Heart right ventricle (tissue), 16 donors: Measurements from ENCODE around the gene ID2. TPM values are rescaled to one million over a fixed set of nuclear protein-coding genes. Genes with fewer than 3 reads are reported as not detected.

ENCODE experiments used
- ATAC-seq, 8 donors: fragments of 200-7000 bp; cut with Tn5 transposase; one replicate each; pipeline ENCODE4 v1.9.1; 2020; ENCODE audit warnings: mild to moderate bottlenecking in 8 of 8, moderate library complexity in 8 of 8, moderate number of reproducible peaks in 1 of 8
- DNase-seq, 2 donors: peaks; one replicate each; pipeline ENCODE4 v3.0.0-alpha.2; 2020
- H3K27ac ChIP-seq, 10 donors: fragments of 200-600 bp; sonication (generic) in 2 of 10; one replicate each; pipeline versions ENCODE4 v1.5.0 to v1.8.0; 2020 to 2022; ENCODE audit warnings: mild to moderate bottlenecking in 3 of 10
- H3K27me3 ChIP-seq, 7 donors: fragments of 200-600 bp; one replicate each; pipeline ENCODE4 v1.8.0; 2021 to 2022; ENCODE audit warnings: mild to moderate bottlenecking in 2 of 7
- H3K36me3 ChIP-seq, 9 donors: fragments of 200-600 bp; sonication (generic) in 1 of 9; one replicate each; pipeline versions ENCODE4 v1.5.0 to v1.8.0; 2020 to 2022; ENCODE audit warnings: mild to moderate bottlenecking in 2 of 9
- H3K4me1 ChIP-seq, 9 donors: fragments of 200-600 bp; sonication (generic) in 1 of 9; one replicate each; pipeline versions ENCODE4 v1.5.0 to v1.8.0; 2020 to 2022; ENCODE audit warnings: mild to moderate bottlenecking in 4 of 9
- H3K4me3 ChIP-seq, 10 donors: fragments of 200-600 bp; sonication (generic) in 2 of 10; one replicate each; pipeline versions ENCODE4 v1.5.0 to v1.8.0; 2020 to 2022; ENCODE audit warnings: mild to moderate bottlenecking in 7 of 10, moderate library complexity in 2 of 10
- H3K9me3 ChIP-seq, 11 donors: fragments of 200-600 bp in 10 of 11; sonication (generic) in 2 of 11; one replicate each; pipeline versions ENCODE4 v1.5.0 to v1.8.0; 2013 to 2022; ENCODE audit warnings: mild to moderate bottlenecking in 2 of 11, control low read depth in 1 of 11, moderate library complexity in 1 of 11
- WGBS, 2 donors: extraction: QIAGEN DNeasy Blood & Tissue Kit; methylation state at CpG; one replicate each; pipeline ENCODE4 v1.1.7; 2013; ENCODE audit warnings: inconsistent platforms in 1 of 2; 5-methylcytosine and 5-hydroxymethylcytosine counted together
- intact Hi-C, 10 donors: fragments of 100-400 bp; cut with DNase I; formaldehyde crosslinking; loops; one replicate each; pipeline versions ENCODE4 v1.11.1 to v1.14.2; 2022
- polyA plus RNA-seq, 2 donors: library from polyadenylated mRNA; stranded (reverse); fragments of 200-250 nt; gene quantifications; one replicate each; pipeline ENCODE4 v1.2.3, GENCODE V29; 2013
- total RNA-seq, 10 donors: library from RNA; stranded (reverse); fragmentation: NEBNext Ultra II Directional in 3 of 10; extraction: Animal tissue kit (Norgen Biotek cat#: 25700) in 3 of 10; gene quantifications; one replicate each; pipeline versions ENCODE4 v1.2.1 to v1.2.4, GENCODE V29; 2021 to 2023
- TF ChIP-seq, protein P1 (sequence below), 9 donors: fragments of 200-600 bp; sonication (generic) in 2 of 9; IDR thresholded peaks; one replicate each; pipeline versions ENCODE4 v1.5.0 to v1.8.0; 2021 to 2022; ENCODE audit warnings: antibody characterized with exemption in 9 of 9, mild to moderate bottlenecking in 5 of 9, moderate library complexity in 1 of 9
- donor health status: Arrhythmogenic right ventricular cardiomyopathy.
- donor health status: ischemic (EF 13 %, LVEDD 7.1; RV severe dilation, severe dysfunction).
- donor health status: healthy with polysubstance abuse.
- donor health status: DM: no; HTN: yes; CAD: no.
- donor health status: DM: no; HTN: no; CAD: no.
- donor health status: ischemic (EF 25% LVEDD 6.9; RV normal size, moderate dysfunction).
- donor health status: ischemic (EF 25% LVEDD 5.7; RV mildly dilated, moderate dysfunction).
- donor health status: healthy.
- donor health status: DM: yes; HTN: yes; CAD: no.
- donor health status: Ischemic cardiomyopathy.
- donor health status: ischemic (EF 35%, LVEDD 5.7; RV mildly dilated, moderate dysfunction).
- donor health status: nonischemic (EF 11% LVEDD 7.7; RV severe dilation, severe dysfunction).
- donor health status: DM: yes; HTN: yes; CAD: no.
- donor health status: PGD.
- donor health status: ischemic (EF 29% LVEDD 5.4; RV normal size, mild dysfunction).
- donor health status: nonischemic (EF 23%, LVEDD 6.1; RV moderate dilation, normal function).

ID2 gene
- total and polyA plus RNA-seq, 12 donors = 20.8 to 113 (median 28.5) TPM

GRCh38 chr2:8638327-8638726 lies 43.5 kb upstream of the ID2 start:
- intact Hi-C loops = no loop called here
- Histone ChIP-seq H3K4me3 (no peak overlapping the region), H3K27ac (no peak overlapping the region), H3K4me1 (peaks cover 0 to 12% (median 0%) of the 10 kb centered on the region in 9 donors), H3K36me3 (no peaks in the 10 kb centered on the region), H3K9me3 (no peaks in the 10 kb centered on the region), H3K27me3 (no peaks in the 10 kb centered on the region)
- WGBS, 2 donors = 80 to 84% methylated on average over 12 of the region's 12 CpGs
- ATAC-seq = no peak
- TF ChIP-seq, protein P1, sequence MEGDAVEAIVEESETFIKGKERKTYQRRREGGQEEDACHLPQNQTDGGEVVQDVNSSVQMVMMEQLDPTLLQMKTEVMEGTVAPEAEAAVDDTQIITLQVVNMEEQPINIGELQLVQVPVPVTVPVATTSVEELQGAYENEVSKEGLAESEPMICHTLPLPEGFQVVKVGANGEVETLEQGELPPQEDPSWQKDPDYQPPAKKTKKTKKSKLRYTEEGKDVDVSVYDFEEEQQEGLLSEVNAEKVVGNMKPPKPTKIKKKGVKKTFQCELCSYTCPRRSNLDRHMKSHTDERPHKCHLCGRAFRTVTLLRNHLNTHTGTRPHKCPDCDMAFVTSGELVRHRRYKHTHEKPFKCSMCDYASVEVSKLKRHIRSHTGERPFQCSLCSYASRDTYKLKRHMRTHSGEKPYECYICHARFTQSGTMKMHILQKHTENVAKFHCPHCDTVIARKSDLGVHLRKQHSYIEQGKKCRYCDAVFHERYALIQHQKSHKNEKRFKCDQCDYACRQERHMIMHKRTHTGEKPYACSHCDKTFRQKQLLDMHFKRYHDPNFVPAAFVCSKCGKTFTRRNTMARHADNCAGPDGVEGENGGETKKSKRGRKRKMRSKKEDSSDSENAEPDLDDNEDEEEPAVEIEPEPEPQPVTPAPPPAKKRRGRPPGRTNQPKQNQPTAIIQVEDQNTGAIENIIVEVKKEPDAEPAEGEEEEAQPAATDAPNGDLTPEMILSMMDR (IDR thresholded peaks at IDR 0.05) = no peak
- DNase-seq = no peak

DNA sequence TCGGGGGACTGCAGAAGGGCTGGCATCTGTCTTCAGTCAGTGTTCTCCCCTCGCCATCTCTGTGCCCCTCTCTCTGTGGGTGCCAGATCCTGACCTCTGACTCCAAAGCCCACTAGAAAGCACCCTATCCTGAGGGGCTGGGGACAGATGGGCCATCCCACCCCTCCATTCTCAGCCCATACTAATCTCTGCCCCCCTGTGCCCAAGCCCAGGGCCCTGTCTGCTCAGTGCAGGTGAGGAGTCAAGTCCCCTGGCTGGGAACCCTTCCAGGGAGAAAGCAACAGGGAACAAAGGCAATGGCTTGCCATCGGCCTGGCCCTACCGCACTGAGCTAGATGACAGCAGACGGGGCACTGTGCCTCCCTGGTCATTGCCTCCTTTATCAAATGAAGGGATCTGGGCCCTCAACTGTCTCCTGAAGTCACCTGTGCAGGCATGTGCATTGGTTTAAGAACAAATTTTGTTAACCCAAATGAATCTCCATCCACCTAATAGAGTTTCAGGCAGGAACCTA lies 42.7 kb upstream of the ID2 start:
- H3K27me3 ChIP-seq = no peaks in the 10 kb centered on the region
- DNase-seq (no peak), ATAC-seq (no peak)
- H3K9me3 ChIP-seq = no peaks in the 10 kb centered on the region
- no peak overlapping the region for H3K27ac ChIP-seq
- intact Hi-C loops = no loop called here
- TF ChIP-seq, protein P1 (IDR thresholded peaks at IDR 0.05) = no peak
- WGBS, 2 donors = 97 to 98% methylated on average over 5 of the region's 5 CpGs
- no peaks in the 10 kb centered on the region for H3K36me3 ChIP-seq
- H3K4me3 ChIP-seq = no peak overlapping the region
- peaks cover 0 to 7% (median 0%) of the 10 kb centered on the region in 9 donors for H3K4me1 ChIP-seq

- H3K27ac ChIP-seq = no peak overlapping the region
- DNase-seq = no peak
- intact Hi-C loops = no loop called here
- WGBS, 2 donors = 96 to 97% methylated on average over 8 of the region's 8 CpGs
- no peak overlapping the region for H3K4me3 ChIP-seq
- no peaks in the 10 kb centered on the region for H3K36me3 ChIP-seq
- TF ChIP-seq, protein P1 (IDR thresholded peaks at IDR 0.05) = no peak
- H3K4me1 ChIP-seq = peaks cover 0 to 16% (median 0%) of the 10 kb centered on the region in 9 donors
- no peaks in the 10 kb centered on the region for H3K27me3 ChIP-seq
- no peak for ATAC-seq
- no peaks in the 10 kb centered on the region for H3K9me3 ChIP-seq
Measured at GRCh38 chr2:8640498-8640897, 41.4 kb upstream of the ID2 start.

DNA sequence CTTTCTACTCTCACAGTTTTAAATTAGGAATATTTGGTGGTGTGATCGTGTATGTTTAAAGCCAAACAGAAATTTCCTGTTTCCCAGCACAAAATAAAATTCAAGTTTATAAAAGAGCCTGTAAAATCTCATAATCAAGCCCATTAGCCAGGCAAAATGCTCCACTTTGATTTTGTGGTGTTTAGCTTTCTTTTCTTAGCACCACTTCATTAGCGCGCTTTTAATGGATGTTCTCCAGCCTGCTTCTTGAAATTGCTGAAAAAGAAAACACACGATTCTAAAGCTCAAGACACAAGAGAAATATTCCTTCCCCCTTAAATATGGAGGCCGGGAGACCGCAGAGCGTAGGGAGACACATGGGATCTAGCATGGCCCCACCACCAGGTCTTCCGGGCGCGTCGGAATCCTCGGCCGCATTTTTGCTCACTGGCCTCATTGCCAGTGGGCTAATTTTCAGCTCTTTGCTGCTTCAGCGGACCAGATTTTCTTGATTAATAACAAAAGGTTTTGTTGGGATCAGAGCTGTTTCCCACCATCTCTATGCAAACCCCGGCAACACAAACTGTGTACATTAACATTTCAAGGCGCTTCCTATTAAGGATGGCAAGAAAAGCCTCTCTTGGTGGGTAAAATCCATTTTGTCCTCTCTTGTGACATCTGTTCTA lies 40.4 kb upstream of the ID2 start:
- ATAC-seq = no peak
- peaks cover 0 to 16% (median 0%) of the 10 kb centered on the region in 9 donors for H3K4me1 ChIP-seq
- intact Hi-C loops = no loop called here
- TF ChIP-seq, protein P1 (IDR thresholded peaks at IDR 0.05) = no peak
- no peak overlapping the region for H3K4me3 ChIP-seq
- DNase-seq = no peak
- no peaks in the 10 kb centered on the region for H3K36me3 ChIP-seq
- H3K27ac ChIP-seq = no peak overlapping the region
- H3K9me3 ChIP-seq = no peaks in the 10 kb centered on the region
- WGBS, 2 donors = 93 to 97% methylated on average over 16 of the region's 16 CpGs
- H3K27me3 ChIP-seq = no peaks in the 10 kb centered on the region
